AG09319 (cell line): Measurements from ENCODE around the gene ERI2.

ENCODE experiments used
- DNase-seq: peaks from one replicate; pipeline ENCODE4 v3.0.0-alpha.2; 2010; ENCODE audit warnings: low read depth; ENCODE audit errors: extremely low read depth
- CTCF ChIP-seq: IDR thresholded peaks from 2 replicates; pipeline ENCODE4 v1.5.1; 2011; ENCODE audit warnings: low read depth, mild to moderate bottlenecking, inconsistent platforms, low read length, moderate library complexity

ERI2 gene

GRCh38 chr16:20801278-20801677 is 5.0 kb downstream of the ERI2 start:
- no peak for DNase-seq
- no peak for TF ChIP-seq CTCF

GRCh38 chr16:20799599-20799998 is 6.7 kb downstream of the ERI2 start:
- no peak for DNase-seq
- peak; percentile 53 for TF ChIP-seq CTCF

DNA sequence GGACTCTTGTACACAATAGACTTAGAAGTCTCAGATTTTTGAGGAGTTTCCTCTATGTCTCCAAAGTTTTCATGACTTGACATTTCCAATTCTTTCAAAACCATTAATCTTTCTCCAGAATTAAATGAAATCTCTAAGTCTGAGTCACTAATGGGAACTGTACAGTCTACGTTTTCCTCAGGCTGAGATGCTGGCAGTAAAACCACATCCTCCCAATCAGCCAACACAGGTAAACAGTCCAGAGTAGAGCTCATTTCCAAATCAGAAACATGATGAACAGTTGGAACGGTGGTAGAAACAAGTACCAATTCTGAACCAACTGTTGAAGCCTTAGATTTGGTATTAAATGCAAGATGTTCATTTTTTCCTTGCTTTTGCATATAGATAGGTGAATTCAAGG is 7.9 kb downstream of the ERI2 start:
- DNase-seq: no peak
- TF ChIP-seq CTCF: no peak

DNA sequence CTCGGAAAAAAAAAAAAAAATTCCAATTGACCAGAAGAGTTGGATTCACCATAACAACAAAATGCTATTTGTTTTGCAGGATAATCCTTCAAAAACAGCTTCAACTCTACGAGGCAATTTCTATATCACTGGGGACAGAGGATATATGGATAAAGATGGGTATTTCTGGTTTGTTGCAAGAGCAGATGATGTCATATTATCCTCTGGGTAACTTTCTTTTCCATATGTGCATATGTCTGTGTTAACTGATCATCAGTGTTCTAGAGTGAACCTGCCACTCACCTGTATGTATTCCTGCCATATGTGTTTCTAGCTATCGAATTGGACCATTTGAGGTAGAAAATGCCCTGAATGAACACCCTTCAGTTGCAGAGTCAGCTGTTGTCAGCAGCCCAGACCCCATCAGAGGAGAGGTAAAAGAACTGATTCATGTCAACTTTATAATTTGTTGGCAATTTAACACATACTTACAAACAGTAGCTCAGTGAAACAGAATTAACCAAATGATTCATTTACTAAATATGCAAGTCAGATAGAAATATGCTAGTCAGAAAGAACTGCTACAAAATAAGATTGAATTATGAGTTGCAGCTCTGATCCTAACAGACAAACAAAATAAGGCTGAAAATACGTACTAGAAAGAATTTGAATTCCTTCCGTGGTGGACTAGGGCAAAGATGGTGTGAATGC is 14.2 kb downstream of the ERI2 start:
- DNase-seq: no peak
- TF ChIP-seq CTCF: no peak

GRCh38 chr16:20789130-20789529 is 17.1 kb downstream of the ERI2 start:
- DNase-seq: no peak
- TF ChIP-seq CTCF: no peak

DNA sequence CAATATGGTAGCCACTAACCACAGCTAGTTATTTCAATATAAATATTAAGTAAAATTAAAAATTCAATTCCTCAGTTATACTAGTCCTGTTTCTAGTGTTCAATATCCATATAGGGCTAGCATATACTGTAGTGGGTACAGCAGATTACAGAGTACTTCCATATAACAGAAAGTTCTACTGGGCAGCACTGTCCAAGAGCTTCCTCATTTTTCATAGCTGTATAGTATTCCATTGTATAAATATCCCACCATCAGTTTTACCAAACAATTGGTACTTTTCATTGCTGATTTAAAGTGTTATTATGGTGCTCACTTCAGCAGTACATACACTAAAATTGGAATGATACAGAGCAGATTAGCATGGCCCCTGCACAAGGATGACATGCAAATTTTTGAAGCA is 22.1 kb downstream of the ERI2 start:
- DNase-seq: no peak
- TF ChIP-seq CTCF: no peak

GRCh38 chr16:20782470-20782869 is 23.8 kb downstream of the ERI2 start:
- no peak for TF ChIP-seq CTCF
- DNase-seq: no peak
